Neuronal stem cell (in vitro differentiated cells): ENCODE measurements around the gene C2CD2L.

Experiments
- DNase-seq: peaks from one replicate; pipeline ENCODE4 v3.0.0-alpha.2; 2013; ENCODE audit warnings: low spot score
- H2AFZ ChIP-seq: one replicate; pipeline ENCODE4 v1.6.1; 2013; ENCODE audit warnings: mild to moderate bottlenecking, low read length, inconsistent platforms
- H2AK5ac ChIP-seq: 2 replicates; pipeline ENCODE4 v1.6.1; 2013; ENCODE audit warnings: low read depth, mild to moderate bottlenecking, inconsistent platforms, low read length, moderate library complexity, mixed read lengths
- H2BK120ac ChIP-seq: 2 replicates; pipeline ENCODE4 v1.6.1; 2013; ENCODE audit warnings: low read depth, mild to moderate bottlenecking, inconsistent platforms, low read length, moderate library complexity, mixed read lengths
- H2BK12ac ChIP-seq: one replicate; pipeline ENCODE4 v1.6.1; 2013; ENCODE audit warnings: low read length, inconsistent platforms
- H2BK15ac ChIP-seq: 2 replicates; pipeline ENCODE4 v1.6.1; 2013; ENCODE audit warnings: mild to moderate bottlenecking, low read length, inconsistent platforms, mixed read lengths
- H2BK5ac ChIP-seq: one replicate; pipeline ENCODE4 v1.6.1; 2013; ENCODE audit warnings: inconsistent platforms, mild to moderate bottlenecking, low read length, moderate library complexity
- H3K14ac ChIP-seq: one replicate; pipeline ENCODE4 v1.6.1; 2013; ENCODE audit warnings: low read length, inconsistent platforms
- H3K18ac ChIP-seq: 2 replicates; pipeline ENCODE4 v1.6.1; 2013; ENCODE audit warnings: low read length, inconsistent platforms
- H3K23ac ChIP-seq: 2 replicates; pipeline ENCODE4 v1.6.1; 2013; ENCODE audit warnings: low read depth, mild to moderate bottlenecking, mixed read lengths, low read length, inconsistent platforms; ENCODE audit not compliant: poor library complexity
- H3K27ac ChIP-seq: replicated peaks from 3 replicates; pipeline ENCODE4 v1.5.1; 2013; ENCODE audit warnings: low read length, inconsistent platforms
- H3K27me3 ChIP-seq, 3 experiments: 2 replicates each; pipeline ENCODE4 v1.6.1; 2013; ENCODE audit warnings: low read length in 3 of 3, mild to moderate bottlenecking in 2 of 3, inconsistent platforms in 1 of 3, low read depth in 1 of 3, mixed read lengths in 1 of 3, moderate library complexity in 1 of 3; ENCODE audit not compliant: control insufficient read depth in 3 of 3, insufficient read depth in 3 of 3
- H3K36me3 ChIP-seq, 2 donors: replicated peaks in 1 of 2; 2 replicates each; pipeline ENCODE4 v1.6.1; 2013; ENCODE audit warnings: low read length in 2 of 2; ENCODE audit not compliant: control insufficient read depth in 2 of 2, insufficient read depth in 2 of 2
- H3K4ac ChIP-seq: 2 replicates; pipeline ENCODE4 v1.6.1; 2013; ENCODE audit warnings: inconsistent platforms, mild to moderate bottlenecking, low read length, moderate library complexity
- H3K4me1 ChIP-seq, 2 donors: 1 replicate in 1 of 2; 2 replicates in 1 of 2; pipeline ENCODE4 v1.6.1; 2013; ENCODE audit warnings: low read length in 2 of 2, low read depth in 1 of 2; ENCODE audit not compliant: control insufficient read depth in 2 of 2, insufficient read depth in 1 of 2
- H3K4me2 ChIP-seq: one replicate; pipeline ENCODE4 v1.6.1; 2013; ENCODE audit warnings: mild to moderate bottlenecking, low read length, inconsistent platforms; ENCODE audit not compliant: insufficient read depth, poor library complexity, severe bottlenecking
- H3K4me3 ChIP-seq, 2 donors: 2 replicates each; pipeline ENCODE4 v1.5.1; 2013; ENCODE audit warnings: low read length in 2 of 2, mild to moderate bottlenecking in 2 of 2, inconsistent platforms in 1 of 2, moderate library complexity in 1 of 2
- H3K79me1 ChIP-seq: one replicate; pipeline ENCODE4 v1.6.1; 2013; ENCODE audit warnings: low read depth, mild to moderate bottlenecking, inconsistent platforms, low read length, moderate library complexity
- H3K9ac ChIP-seq: one replicate; pipeline ENCODE4 v1.6.1; 2013; ENCODE audit warnings: mild to moderate bottlenecking, low read depth, low read length, inconsistent platforms; ENCODE audit not compliant: poor library complexity
- H3K9me3 ChIP-seq, 2 donors: replicated peaks in 1 of 2; 2 replicates each; pipeline versions ENCODE3 to v1.6.1; 2013; ENCODE audit warnings: low read length in 2 of 2, mild to moderate bottlenecking in 2 of 2, inconsistent platforms in 1 of 2, low read depth in 1 of 2, mixed read lengths in 1 of 2, moderate library complexity in 1 of 2; ENCODE audit not compliant: control insufficient read depth in 2 of 2, insufficient read depth in 1 of 2
- H4K8ac ChIP-seq: one replicate; pipeline ENCODE4 v1.6.1; 2013; ENCODE audit warnings: low read depth, mild to moderate bottlenecking, inconsistent platforms, low read length, moderate library complexity
- H4K91ac ChIP-seq: one replicate; pipeline ENCODE4 v1.6.1; 2013; ENCODE audit warnings: low read length, low read depth, mild to moderate bottlenecking, inconsistent platforms; ENCODE audit not compliant: poor library complexity
- whole genome bisulfite sequencing, 2 donors: extraction: QIAGEN DNeasy Blood & Tissue Kit; methylation state at CpG; one replicate each; pipeline ENCODE4 v1.1.7; 2013; ENCODE audit warnings: missing lambda C conversion rate in 2 of 2, mixed read lengths in 1 of 2; ENCODE audit not compliant: insufficient read length in 2 of 2, insufficient replicate concordance in 1 of 2; ENCODE audit errors: extremely low coverage in 2 of 2; 5-methylcytosine and 5-hydroxymethylcytosine counted together

Gene C2CD2L

GRCh38 chr11:119107538-119108145, 498 bp downstream of the C2CD2L start:
- H2BK15ac ChIP-seq, result no peak overlapping the region
- DNase-seq, result no peak
- no peak overlapping the region for H3K4ac ChIP-seq
- H3K27me3 ChIP-seq, result peaks cover 0 to 5% (median 0%) of the 10 kb centered on the region in 3 experiments
- no CpG with 5 or more reads among the region's 65 CpGs for WGBS, 2 donors
- H3K18ac ChIP-seq, result peak overlapping the region; percentile 77
- peaks cover 12 to 21% of the 10 kb centered on the region in 2 donors for H3K4me1 ChIP-seq
- H2AFZ ChIP-seq, result peak overlapping the region; percentile 79
- no peak overlapping the region for H2BK5ac ChIP-seq
- H2BK12ac ChIP-seq, result no peak overlapping the region
- H3K4me2 ChIP-seq, result peak overlapping the region; percentile 87
- no peaks in the 10 kb centered on the region for H3K9me3 ChIP-seq
- no peak overlapping the region for H3K27ac ChIP-seq
- no peak overlapping the region for H2BK120ac ChIP-seq
- H3K23ac ChIP-seq, result peak overlapping the region; percentile 8
- peak overlapping the region; percentile 83 for H3K9ac ChIP-seq
- no peak overlapping the region for H2AK5ac ChIP-seq
- peak overlapping the region; percentile 59 to 89 for H3K4me3 ChIP-seq
- H3K36me3 ChIP-seq, result peaks cover 1 to 22% of the 10 kb centered on the region in 2 donors
- H3K79me1 ChIP-seq, result no peaks in the 10 kb centered on the region
- no peak overlapping the region for H3K14ac ChIP-seq
- no peak overlapping the region for H4K8ac ChIP-seq
- no peak overlapping the region for H4K91ac ChIP-seq

GRCh38 chr11:119108146-119108856, 1.2 kb downstream of the C2CD2L start:
- no CpG with 5 or more reads among the region's 8 CpGs for WGBS, 2 donors
- Histone ChIP-seq H2BK120ac (no peak overlapping the region), H3K4me2 (peak overlapping the region; percentile 87)

GRCh38 chr11:119108857-119109221, 1.7 kb downstream of the C2CD2L start:
- no CpG with 5 or more reads among the region's 2 CpGs for WGBS, 2 donors

More at GRCh38 chr11:119108146-119108856, 1.2 kb downstream of the C2CD2L start:
- Histone ChIP-seq H4K8ac (no peak overlapping the region), H3K9ac (peak overlapping the region; percentile 24), H2BK5ac (no peak overlapping the region), H3K4me3 (peak overlapping the region; percentile 59 to 89), H3K79me1 (no peaks in the 10 kb centered on the region), H3K4ac (no peak overlapping the region), H3K4me1 (peaks cover 12 to 18% of the 10 kb centered on the region in 2 donors), H2AK5ac (no peak overlapping the region), H2AFZ (peak overlapping the region; percentile 79), H3K18ac (no peak overlapping the region), H3K9me3 (no peaks in the 10 kb centered on the region), H4K91ac (no peak overlapping the region), H3K14ac (no peak overlapping the region), H3K23ac (no peak overlapping the region), H2BK15ac (no peak overlapping the region), H3K27me3 (peaks cover 0 to 5% (median 0%) of the 10 kb centered on the region in 3 experiments), H3K36me3 (peaks cover 4 to 26% of the 10 kb centered on the region in 2 donors), H3K27ac (no peak overlapping the region), H2BK12ac (no peak overlapping the region)
- no peak for DNase-seq

GRCh38 chr11:119109843-119110242, 2.7 kb downstream of the C2CD2L start:
- H3K79me1 ChIP-seq, result no peaks in the 10 kb centered on the region
- H2BK15ac ChIP-seq, result no peak overlapping the region
- no peak overlapping the region for H3K27ac ChIP-seq
- no peak overlapping the region for H3K4ac ChIP-seq
- H4K8ac ChIP-seq, result no peak overlapping the region
- no peak overlapping the region for H3K4me3 ChIP-seq
- no peak overlapping the region for H3K9ac ChIP-seq
- no peak overlapping the region for H3K14ac ChIP-seq
- peak overlapping the region; percentile 30 for H2AK5ac ChIP-seq
- H3K4me1 ChIP-seq, result peaks cover 12 to 18% of the 10 kb centered on the region in 2 donors
- no peak overlapping the region for H3K18ac ChIP-seq
- H4K91ac ChIP-seq, result no peak overlapping the region
- no peaks in the 10 kb centered on the region for H3K9me3 ChIP-seq
- no peak overlapping the region for H3K23ac ChIP-seq
- no peak overlapping the region for H2BK120ac ChIP-seq
- no peak overlapping the region for H2AFZ ChIP-seq
- WGBS, 2 donors, result no CpG with 5 or more reads among the region's 3 CpGs
- no peak overlapping the region for H2BK12ac ChIP-seq
- H3K4me2 ChIP-seq, result no peak overlapping the region
- no peak for DNase-seq
- peaks cover 6 to 37% of the 10 kb centered on the region in 2 donors for H3K36me3 ChIP-seq
- no peak overlapping the region for H2BK5ac ChIP-seq
- peaks cover 0 to 5% (median 0%) of the 10 kb centered on the region in 3 experiments for H3K27me3 ChIP-seq

More at GRCh38 chr11:119108857-119109221, 1.7 kb downstream of the C2CD2L start:
- peaks cover 12 to 18% of the 10 kb centered on the region in 2 donors for H3K4me1 ChIP-seq
- no peak overlapping the region for H3K4ac ChIP-seq
- H2BK120ac ChIP-seq, result no peak overlapping the region
- H4K91ac ChIP-seq, result no peak overlapping the region
- no peak overlapping the region for H2AK5ac ChIP-seq
- H3K27me3 ChIP-seq, result peaks cover 0 to 5% (median 0%) of the 10 kb centered on the region in 3 experiments
- H3K14ac ChIP-seq, result no peak overlapping the region
- no peak overlapping the region for H3K4me2 ChIP-seq
- no peak overlapping the region for H2BK15ac ChIP-seq
- no peak overlapping the region for H2BK5ac ChIP-seq
- H4K8ac ChIP-seq, result no peak overlapping the region
- no peak overlapping the region for H3K27ac ChIP-seq
- no peak for DNase-seq
- H3K23ac ChIP-seq, result no peak overlapping the region
- H3K79me1 ChIP-seq, result no peaks in the 10 kb centered on the region
- H2BK12ac ChIP-seq, result no peak overlapping the region
- H3K36me3 ChIP-seq, result peaks cover 5 to 31% of the 10 kb centered on the region in 2 donors
- no peak overlapping the region for H3K18ac ChIP-seq
- peak overlapping the region in 1 of 2 donors; percentile 59 for H3K4me3 ChIP-seq
- no peak overlapping the region for H2AFZ ChIP-seq
- no peaks in the 10 kb centered on the region for H3K9me3 ChIP-seq
- no peak overlapping the region for H3K9ac ChIP-seq
